ENCODE measurements around the gene MYH15. TPM values are rescaled to one million over a fixed set of nuclear protein-coding genes. Genes with fewer than 3 reads are reported as not detected.

The MYH15 gene
- total RNA-seq, 1 experiment from 2014 or later: 1.2 TPM

GRCh38 chr3:108441071-108441507, 69.3 kb downstream of the MYH15 start:
- no peak for TF ChIP-seq SIN3A (IDR thresholded peaks at IDR 0.05; ENCODE audit: borderline replicate concordance, insufficient read depth, low read depth, low read length)
- no peak for TF ChIP-seq REST (IDR thresholded peaks at IDR 0.05; ENCODE audit: insufficient read depth in 1 of 2, low read depth in 2 of 2, low read length in 1 of 2)
- no peak for TF ChIP-seq CTCF (IDR thresholded peaks at IDR 0.05)
- no peak for TF ChIP-seq POLR2AphosphoS5 (IDR thresholded peaks at IDR 0.05; ENCODE audit: low read depth, low read length)
- no peak for TF ChIP-seq TCF7L2 (IDR thresholded peaks at IDR 0.05; ENCODE audit: low read depth, low read length)
- CTCF ChIA-PET: no interaction called here
- Histone ChIP-seq H3K9me3 (ENCODE audit: control insufficient read depth, insufficient read depth, low read depth, low read length) (peaks cover 4% of the 10 kb centered on the region; the same call in 1 of the 2 replicates), H3K36me3 (ENCODE audit: control insufficient read depth, insufficient read depth, low read length) (no peaks in the 10 kb centered on the region), H3K27me3 (ENCODE audit: control insufficient read depth, insufficient read depth, low read length) (no peaks in the 10 kb centered on the region), H3K27ac (ENCODE audit: low read length) (no peak overlapping the region), H3K4me3 (ENCODE audit: low read depth in 2 of 2, low read length in 2 of 2) (no peak overlapping the region), H3K4me1 (ENCODE audit: control insufficient read depth, insufficient read depth, low read length) (no peaks in the 10 kb centered on the region)
- POLR2A ChIA-PET: no interaction called here
- ATAC-seq (no peak), DNase-seq (ENCODE audit: low read depth, low spot score) (no peak)
- in situ Hi-C loops (cut with HindIII; ENCODE audit: low pct_unique_long_range_greater_than_20kb, low sequenced_read_pairs) (no loop called here), intact Hi-C loops (cut with micrococcal nuclease; ENCODE audit: unreplicated experiment) (no loop called here)
- BruUV-seq (replicated peaks): no TSS peak

GRCh38 chr3:108438542-108438941, 71.9 kb downstream of the MYH15 start:
- CTCF ChIA-PET: no interaction called here
- Histone ChIP-seq H3K27me3 (ENCODE audit: control insufficient read depth, insufficient read depth, low read length) (no peaks in the 10 kb centered on the region), H3K27ac (ENCODE audit: low read length) (no peak overlapping the region), H3K4me3 (ENCODE audit: low read depth in 2 of 2, low read length in 2 of 2) (no peak overlapping the region), H3K36me3 (ENCODE audit: control insufficient read depth, insufficient read depth, low read length) (no peaks in the 10 kb centered on the region), H3K4me1 (ENCODE audit: control insufficient read depth, insufficient read depth, low read length) (no peaks in the 10 kb centered on the region), H3K9me3 (ENCODE audit: control insufficient read depth, insufficient read depth, low read depth, low read length) (peaks cover 4% of the 10 kb centered on the region; the same call in 1 of the 2 replicates)
- no peak for DNase-seq (ENCODE audit: low read depth, low spot score)
- BruUV-seq (replicated peaks): no TSS peak
- in situ Hi-C loops (cut with HindIII; ENCODE audit: low pct_unique_long_range_greater_than_20kb, low sequenced_read_pairs): no loop called here
- no peak for ATAC-seq
- intact Hi-C loops (cut with micrococcal nuclease; ENCODE audit: unreplicated experiment): no loop called here
- TF ChIP-seq REST (IDR thresholded peaks at IDR 0.05; ENCODE audit: insufficient read depth in 1 of 2, low read depth in 2 of 2, low read length in 1 of 2) (no peak), CTCF (IDR thresholded peaks at IDR 0.05) (no peak), TCF7L2 (IDR thresholded peaks at IDR 0.05; ENCODE audit: low read depth, low read length) (no peak), POLR2AphosphoS5 (IDR thresholded peaks at IDR 0.05; ENCODE audit: low read depth, low read length) (no peak), SIN3A (IDR thresholded peaks at IDR 0.05; ENCODE audit: borderline replicate concordance, insufficient read depth, low read depth, low read length) (no peak)
- POLR2A ChIA-PET: no interaction called here
